K562 (cell line): ENCODE data around the gene NEU1. TPM values are rescaled to one million over a fixed set of nuclear protein-coding genes. Genes with fewer than 3 reads are reported as not detected.

ENCODE experiments used
- ATAC-seq: fragments of 200-7000 bp; cut with Tn5 transposase; 3 replicates; pipeline ENCODE4 v1.9.1; 2020; ENCODE audit warnings: moderate library complexity
- BruUV-seq: library from RNA; stranded (reverse); fragments of 400-500 nt; replicated peaks from 2 replicates; lab custom pipeline; 2021; lab: Mats Ljungman, UMichigan
- CTCF ChIA-PET: fragments of 300-600 bp; formaldehyde crosslinking; extraction: SDS; loops from one replicate; lab custom pipeline; 2021; ENCODE audit warnings: low intra/inter-chr PET ratio; lab: Yijun Ruan, JAX
- POLR2A ChIA-PET: fragments of 300-600, 350-650 bp; sonication (Branson Sonifier 250); formaldehyde crosslinking; extraction: SDS; loops from one replicate; lab custom pipeline; 2021; ENCODE audit warnings: antibody characterized with exemption, inconsistent platforms; lab: Yijun Ruan, JAX
- DNase-seq, 4 experiments: peaks; one replicate each; pipeline versions ENCODE4 v3.0.0 to v3.0.0-alpha.2; 2011 to 2018; ENCODE audit warnings: low spot score in 3 of 4, mixed read lengths in 3 of 4; ENCODE audit errors: extremely low read depth in 1 of 4
- FAIRE-seq: peaks from 2 replicates; lab custom pipeline; 2011; peaks lifted over from hg19 to GRCh38; lab: Jason Lieb, UNC
- H2AFZ ChIP-seq: 2 replicates; pipeline ENCODE4 v1.6.0; 2011; ENCODE audit warnings: low read depth, low read length, control low read depth, inconsistent platforms
- H3K27ac ChIP-seq: fragments of 200-600 bp; 3 replicates; pipeline ENCODE4 v1.8.0; 2011; ENCODE audit warnings: low read depth, mild to moderate bottlenecking, control low read depth, inconsistent platforms, low read length, moderate library complexity, mixed read lengths; ENCODE audit errors: extremely low read depth
- H3K27me3 ChIP-seq, 2 experiments: fragments of 300-600 bp in 1 of 2; 2 replicates in 1 of 2; 3 replicates in 1 of 2; pipeline versions ENCODE4 v1.6.0 to v1.8.0; 2011; ENCODE audit warnings: inconsistent platforms in 2 of 2, low read length in 2 of 2, mild to moderate bottlenecking in 1 of 2, mixed read lengths in 1 of 2, moderate library complexity in 1 of 2; ENCODE audit not compliant: control insufficient read depth in 2 of 2, insufficient read depth in 2 of 2
- H3K36me3 ChIP-seq: fragments of 300-600 bp; 3 replicates; pipeline ENCODE4 v1.8.0; 2011; ENCODE audit warnings: mild to moderate bottlenecking, low read length, inconsistent platforms; ENCODE audit not compliant: control insufficient read depth, insufficient read depth
- H3K4me1 ChIP-seq, 2 experiments: fragments of 200-600 bp in 1 of 2; replicated peaks in 1 of 2; 2 replicates in 1 of 2; 3 replicates in 1 of 2; pipeline versions ENCODE4 v1.5.1 to v1.8.0; 2011; ENCODE audit warnings: inconsistent platforms in 2 of 2, low read length in 2 of 2, mild to moderate bottlenecking in 1 of 2, mixed read lengths in 1 of 2, moderate library complexity in 1 of 2; ENCODE audit not compliant: control insufficient read depth in 2 of 2, insufficient read depth in 2 of 2
- H3K4me2 ChIP-seq: 2 replicates; pipeline ENCODE4 v1.6.1; 2011; ENCODE audit warnings: low read length, control low read depth, inconsistent platforms, mixed read lengths; ENCODE audit not compliant: insufficient read depth
- H3K4me3 ChIP-seq: fragments of 200-600 bp; sonication (generic), shearing (Covaris generic); 2 replicates; pipeline ENCODE4 v1.5.1; 2016; ENCODE audit warnings: control low read depth, inconsistent platforms
- H3K79me2 ChIP-seq: fragments of 200-600 bp; 3 replicates; pipeline ENCODE4 v1.8.0; 2011; ENCODE audit warnings: low read length, inconsistent platforms; ENCODE audit not compliant: control insufficient read depth, insufficient read depth
- H3K9ac ChIP-seq, 2 experiments: 2 replicates each; pipeline versions ENCODE4 v1.6.0 to v1.6.1; 2011; ENCODE audit warnings: low read depth in 2 of 2, low read length in 2 of 2, control low read depth in 1 of 2, inconsistent platforms in 1 of 2, mild to moderate bottlenecking in 1 of 2, mixed read lengths in 1 of 2; ENCODE audit not compliant: insufficient read depth in 1 of 2
- H3K9me1 ChIP-seq: one replicate; pipeline ENCODE4 v1.6.0; 2011; ENCODE audit warnings: inconsistent platforms, mild to moderate bottlenecking, low read length, moderate library complexity; ENCODE audit not compliant: control insufficient read depth, insufficient read depth
- H3K9me3 ChIP-seq: replicated peaks from 2 replicates; pipeline ENCODE4 v1.5.1; 2011; ENCODE audit warnings: low read depth, low read length, inconsistent platforms; ENCODE audit not compliant: control insufficient read depth, insufficient read depth
- H4K20me1 ChIP-seq: replicated peaks from 2 replicates; pipeline ENCODE4 v1.6.1; 2011; ENCODE audit warnings: low read length, inconsistent platforms, mixed read lengths; ENCODE audit not compliant: control insufficient read depth, insufficient read depth
- CBX8 ChIP-seq: fragments of 200-600 bp; sonication (generic); IDR thresholded peaks from 2 replicates; pipeline ENCODE4 v1.6.1; 2012; ENCODE audit warnings: borderline replicate concordance, mixed run types, low read depth, mild to moderate bottlenecking, moderate library complexity, mixed read lengths, low read length, control low read depth, inconsistent platforms; ENCODE audit not compliant: poor library complexity, severe bottlenecking; ENCODE audit errors: extremely low read depth
- MYNN ChIP-seq, 2 experiments: sonication (generic); formaldehyde crosslinking in 1 of 2; IDR thresholded peaks; 2 replicates each; pipeline versions ENCODE4 v1.5.0 to v1.6.1; 2016 to 2020; ENCODE audit warnings: antibody characterized with exemption in 1 of 2, missing genetic modification reagents in 1 of 2
- NFE2 ChIP-seq: IDR thresholded peaks from 2 replicates; pipeline ENCODE4 v1.6.1; 2014; ENCODE audit warnings: antibody characterized with exemption, low read depth
- PRPF4 ChIP-seq: fragments of 200-400 bp; formaldehyde crosslinking; IDR thresholded peaks from one replicate; pipeline ENCODE4 v1.6.1; 2017; ENCODE audit warnings: low read length, low read depth, mild to moderate bottlenecking; ENCODE audit not compliant: insufficient read depth, poor library complexity, severe bottlenecking
- SMAD4 ChIP-seq: fragments of 250-450 bp; sonication (Bioruptor Pico); conservative IDR thresholded peaks from 2 replicates; pipeline ENCODE4 v1.8.0; 2021; ENCODE audit warnings: inconsistent platforms, mild to moderate bottlenecking, moderate library complexity
- TEAD1 ChIP-seq, 2 experiments: fragments of 450-650 bp in 1 of 2; sonication (generic) in 1 of 2; formaldehyde crosslinking; IDR thresholded peaks; 2 replicates each; pipeline versions ENCODE4 v1.4.0 to v1.8.0; 2020 to 2022; ENCODE audit warnings: mild to moderate bottlenecking in 2 of 2, missing genetic modification reagents in 1 of 2
- ZFP91 ChIP-seq: sonication (generic); formaldehyde crosslinking; IDR thresholded peaks from 2 replicates; pipeline ENCODE4 v1.8.0; 2022; ENCODE audit warnings: mild to moderate bottlenecking, missing genetic modification reagents
- WGBS: fragments of 100-300 bp; shearing (Covaris generic); methylation state at CpG from one replicate; pipeline ENCODE4 v1.1.6; 2016; ENCODE audit warnings: low coverage, mixed read lengths; ENCODE audit not compliant: insufficient coverage; ENCODE audit errors: missing lambda C conversion rate; 5-methylcytosine and 5-hydroxymethylcytosine counted together
- in situ Hi-C: fragments of 300-500 bp; cut with MboI; formaldehyde crosslinking; loops from 4 replicates; pipeline ENCODE4 v1.15.0; 2018; ENCODE audit warnings: inconsistent platforms, mixed read lengths
- intact Hi-C: fragments of 100-400 bp; cut with micrococcal nuclease; formaldehyde crosslinking; loops from 2 replicates; pipeline ENCODE4 v1.14.2; 2022
- polyA plus RNA-seq, 8 experiments: library from polyadenylated mRNA; depleted of rRNA in 4 of 8; stranded (reverse) in 5 of 8; unstranded in 3 of 8; fragments of >200 nt; fragmentation: Nextera tagmentation in 2 of 8; fragmentation: Illumina TruSeq in 1 of 8; extraction: Ambion mirVana in 2 of 8; extraction: Trizol in 1 of 8; gene quantifications; 2 replicates each; pipeline versions ENCODE4 v1.2.1 to v1.2.3, GENCODE V29; 2011 to 2014; ENCODE audit warnings: inconsistent platforms in 1 of 8, missing spikeins in 1 of 8
- total RNA-seq, 7 experiments: library from RNA; depleted of rRNA in 6 of 7; stranded (reverse); fragments of >200 nt in 6 of 7; fragmentation: Illumina TruSeq in 2 of 7; extraction: Trizol in 2 of 7; gene quantifications; 2 replicates each; pipeline versions ENCODE4 v1.2.1 to v1.2.3, GENCODE V29; 2011 to 2021; ENCODE audit warnings: low replicate concordance in 1 of 7
- TF ChIP-seq, protein P1 (sequence below): fragments of 450-650 bp; formaldehyde crosslinking; IDR thresholded peaks from 2 replicates; pipeline ENCODE4 v1.4.0; 2020; ENCODE audit warnings: mild to moderate bottlenecking, moderate library complexity
- TF ChIP-seq, protein P2 (sequence below): sonication (generic); formaldehyde crosslinking; IDR thresholded peaks from 2 replicates; pipeline ENCODE4 v1.8.0; 2022; ENCODE audit warnings: mild to moderate bottlenecking, missing genetic modification reagents
- TF ChIP-seq, protein P3 (sequence below): fragments of 450-650 bp; IDR thresholded peaks from 2 replicates; pipeline ENCODE4 v1.6.1; 2017; ENCODE audit warnings: antibody characterized with exemption

The NEU1 gene
- total and polyA plus RNA-seq, 9 of the 15 experiments (the other 6 are each of a cell fraction or from before 2014, with no cell fraction given) = 14.8 to 67.8 (median 51.0) TPM

- intact Hi-C loops = loop anchor here (1.0 to 10.0 kb wide), 4 partner anchors 46 to 294 kb away; partner anchors contain the start of genes CFB, GPSM3 and PBX2
- ChIA-PET CTCF (no interaction called here), POLR2A (interaction anchor here (0.6 to 1.5 kb wide), 3 partner anchors 10 to 74 kb away, joined by 3 to 4 read pairs (median 3); partner anchors contain the start of gene HSPA1B)
- peak overlapping the region; percentile 72 to 90 for H3K9ac ChIP-seq
- DNase-seq (peak in 1 of 4 experiments; percentile 51), FAIRE-seq (no peak), ATAC-seq (no peak)
- H3K27ac ChIP-seq = peak overlapping the region; percentile 84
- H3K79me2 ChIP-seq = peaks cover 49% of the 10 kb centered on the region
- H3K4me3 ChIP-seq = peak overlapping the region; percentile 75
- no peaks in the 10 kb centered on the region for H3K9me1 ChIP-seq
- BruUV-seq = no TSS peak
- peaks cover 36 to 43% of the 10 kb centered on the region in 2 experiments; a peak in 4 of 5 replicates for H3K4me1 ChIP-seq
- no peaks in the 10 kb centered on the region for H3K9me3 ChIP-seq
- in situ Hi-C loops = no loop called here
- peaks cover 16% of the 10 kb centered on the region; the same call in 1 of the 3 replicates for H3K36me3 ChIP-seq
- peak overlapping the region; percentile 93 for H3K4me2 ChIP-seq
- WGBS = 31% methylated on average over 29 of the region's 29 CpGs
- peak overlapping the region; percentile 41; the same call in 1 of the 2 replicates for H2AFZ ChIP-seq
- H4K20me1 ChIP-seq = peaks cover 3% of the 10 kb centered on the region; the same call in 1 of the 2 replicates
- no peaks in the 10 kb centered on the region for H3K27me3 ChIP-seq
- TF ChIP-seq ZFP91 (CRISPR knock-in tag) (0 out of 2 replicates have a peak, but pooled peaks have one; percentile 19), NFE2 (no peak), SMAD4 (CRISPR knock-in tag) (peak; percentile 70), PRPF4 (no peak), MYNN (IDR thresholded peaks at IDR 0.05) (peak; percentile 15; the same call in 1 of the 2 replicates), MYNN (CRISPR knock-in tag; IDR thresholded peaks at IDR 0.05) (no peak), CBX8 (no peak), TEAD1 (CRISPR knock-in tag; IDR thresholded peaks at IDR 0.05) (peak in 1 of 2 experiments; percentile 74; a peak in 1 of 4 replicates)
- TF ChIP-seq, protein P1, sequence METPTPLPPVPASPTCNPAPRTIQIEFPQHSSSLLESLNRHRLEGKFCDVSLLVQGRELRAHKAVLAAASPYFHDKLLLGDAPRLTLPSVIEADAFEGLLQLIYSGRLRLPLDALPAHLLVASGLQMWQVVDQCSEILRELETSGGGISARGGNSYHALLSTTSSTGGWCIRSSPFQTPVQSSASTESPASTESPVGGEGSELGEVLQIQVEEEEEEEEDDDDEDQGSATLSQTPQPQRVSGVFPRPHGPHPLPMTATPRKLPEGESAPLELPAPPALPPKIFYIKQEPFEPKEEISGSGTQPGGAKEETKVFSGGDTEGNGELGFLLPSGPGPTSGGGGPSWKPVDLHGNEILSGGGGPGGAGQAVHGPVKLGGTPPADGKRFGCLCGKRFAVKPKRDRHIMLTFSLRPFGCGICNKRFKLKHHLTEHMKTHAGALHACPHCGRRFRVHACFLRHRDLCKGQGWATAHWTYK (CRISPR knock-in tag) = peak; percentile 69; the same call in 1 of the 2 replicates
- TF ChIP-seq, protein P2, sequence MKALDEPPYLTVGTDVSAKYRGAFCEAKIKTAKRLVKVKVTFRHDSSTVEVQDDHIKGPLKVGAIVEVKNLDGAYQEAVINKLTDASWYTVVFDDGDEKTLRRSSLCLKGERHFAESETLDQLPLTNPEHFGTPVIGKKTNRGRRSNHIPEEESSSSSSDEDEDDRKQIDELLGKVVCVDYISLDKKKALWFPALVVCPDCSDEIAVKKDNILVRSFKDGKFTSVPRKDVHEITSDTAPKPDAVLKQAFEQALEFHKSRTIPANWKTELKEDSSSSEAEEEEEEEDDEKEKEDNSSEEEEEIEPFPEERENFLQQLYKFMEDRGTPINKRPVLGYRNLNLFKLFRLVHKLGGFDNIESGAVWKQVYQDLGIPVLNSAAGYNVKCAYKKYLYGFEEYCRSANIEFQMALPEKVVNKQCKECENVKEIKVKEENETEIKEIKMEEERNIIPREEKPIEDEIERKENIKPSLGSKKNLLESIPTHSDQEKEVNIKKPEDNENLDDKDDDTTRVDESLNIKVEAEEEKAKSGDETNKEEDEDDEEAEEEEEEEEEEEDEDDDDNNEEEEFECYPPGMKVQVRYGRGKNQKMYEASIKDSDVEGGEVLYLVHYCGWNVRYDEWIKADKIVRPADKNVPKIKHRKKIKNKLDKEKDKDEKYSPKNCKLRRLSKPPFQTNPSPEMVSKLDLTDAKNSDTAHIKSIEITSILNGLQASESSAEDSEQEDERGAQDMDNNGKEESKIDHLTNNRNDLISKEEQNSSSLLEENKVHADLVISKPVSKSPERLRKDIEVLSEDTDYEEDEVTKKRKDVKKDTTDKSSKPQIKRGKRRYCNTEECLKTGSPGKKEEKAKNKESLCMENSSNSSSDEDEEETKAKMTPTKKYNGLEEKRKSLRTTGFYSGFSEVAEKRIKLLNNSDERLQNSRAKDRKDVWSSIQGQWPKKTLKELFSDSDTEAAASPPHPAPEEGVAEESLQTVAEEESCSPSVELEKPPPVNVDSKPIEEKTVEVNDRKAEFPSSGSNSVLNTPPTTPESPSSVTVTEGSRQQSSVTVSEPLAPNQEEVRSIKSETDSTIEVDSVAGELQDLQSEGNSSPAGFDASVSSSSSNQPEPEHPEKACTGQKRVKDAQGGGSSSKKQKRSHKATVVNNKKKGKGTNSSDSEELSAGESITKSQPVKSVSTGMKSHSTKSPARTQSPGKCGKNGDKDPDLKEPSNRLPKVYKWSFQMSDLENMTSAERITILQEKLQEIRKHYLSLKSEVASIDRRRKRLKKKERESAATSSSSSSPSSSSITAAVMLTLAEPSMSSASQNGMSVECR = peak; percentile 81; the same call in 1 of the 2 replicates
- TF ChIP-seq, protein P3, sequence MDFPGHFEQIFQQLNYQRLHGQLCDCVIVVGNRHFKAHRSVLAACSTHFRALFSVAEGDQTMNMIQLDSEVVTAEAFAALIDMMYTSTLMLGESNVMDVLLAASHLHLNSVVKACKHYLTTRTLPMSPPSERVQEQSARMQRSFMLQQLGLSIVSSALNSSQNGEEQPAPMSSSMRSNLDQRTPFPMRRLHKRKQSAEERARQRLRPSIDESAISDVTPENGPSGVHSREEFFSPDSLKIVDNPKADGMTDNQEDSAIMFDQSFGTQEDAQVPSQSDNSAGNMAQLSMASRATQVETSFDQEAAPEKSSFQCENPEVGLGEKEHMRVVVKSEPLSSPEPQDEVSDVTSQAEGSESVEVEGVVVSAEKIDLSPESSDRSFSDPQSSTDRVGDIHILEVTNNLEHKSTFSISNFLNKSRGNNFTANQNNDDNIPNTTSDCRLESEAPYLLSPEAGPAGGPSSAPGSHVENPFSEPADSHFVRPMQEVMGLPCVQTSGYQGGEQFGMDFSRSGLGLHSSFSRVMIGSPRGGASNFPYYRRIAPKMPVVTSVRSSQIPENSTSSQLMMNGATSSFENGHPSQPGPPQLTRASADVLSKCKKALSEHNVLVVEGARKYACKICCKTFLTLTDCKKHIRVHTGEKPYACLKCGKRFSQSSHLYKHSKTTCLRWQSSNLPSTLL = no peak
Measured at GRCh38 chr6:31900917-31901414, 38.3 kb upstream of the NEU1 start.
